Measurements from ENCODE around the gene ZSWIM6.

ZSWIM6 gene

DNA sequence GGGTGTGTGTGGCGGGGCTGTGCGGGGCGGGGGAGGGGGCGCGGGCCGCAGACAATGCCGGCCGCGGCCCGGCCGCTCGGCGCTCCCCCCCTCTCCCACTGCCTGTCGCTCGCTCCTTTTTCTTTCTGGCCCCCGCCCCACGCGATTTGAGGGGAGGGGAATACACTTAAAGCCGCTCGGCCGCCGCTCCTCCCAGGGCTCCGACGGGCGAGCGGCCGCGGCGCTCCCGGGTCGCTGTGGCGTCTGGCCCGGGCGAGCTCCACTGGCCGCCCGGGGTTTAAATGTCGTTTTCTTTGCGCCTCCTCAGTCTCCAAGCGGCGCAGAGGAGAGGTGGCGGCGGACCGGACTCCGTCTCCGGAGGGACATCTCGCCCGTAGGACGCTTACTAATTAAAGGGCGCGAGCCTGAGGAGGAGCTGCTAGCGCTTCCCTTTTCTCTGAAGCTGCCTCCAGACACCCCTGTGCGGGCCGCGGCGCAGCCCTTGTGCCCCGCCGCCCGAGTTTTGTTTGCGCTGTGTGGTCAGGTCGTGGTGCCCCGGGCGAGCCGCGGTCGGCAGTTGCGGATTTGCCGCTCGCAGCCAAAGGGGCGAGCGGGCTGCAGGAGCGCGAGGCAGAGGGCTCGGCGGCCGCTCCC, 1.4 kb downstream of the ZSWIM6 start:
- DNase-seq = no peak

DNA sequence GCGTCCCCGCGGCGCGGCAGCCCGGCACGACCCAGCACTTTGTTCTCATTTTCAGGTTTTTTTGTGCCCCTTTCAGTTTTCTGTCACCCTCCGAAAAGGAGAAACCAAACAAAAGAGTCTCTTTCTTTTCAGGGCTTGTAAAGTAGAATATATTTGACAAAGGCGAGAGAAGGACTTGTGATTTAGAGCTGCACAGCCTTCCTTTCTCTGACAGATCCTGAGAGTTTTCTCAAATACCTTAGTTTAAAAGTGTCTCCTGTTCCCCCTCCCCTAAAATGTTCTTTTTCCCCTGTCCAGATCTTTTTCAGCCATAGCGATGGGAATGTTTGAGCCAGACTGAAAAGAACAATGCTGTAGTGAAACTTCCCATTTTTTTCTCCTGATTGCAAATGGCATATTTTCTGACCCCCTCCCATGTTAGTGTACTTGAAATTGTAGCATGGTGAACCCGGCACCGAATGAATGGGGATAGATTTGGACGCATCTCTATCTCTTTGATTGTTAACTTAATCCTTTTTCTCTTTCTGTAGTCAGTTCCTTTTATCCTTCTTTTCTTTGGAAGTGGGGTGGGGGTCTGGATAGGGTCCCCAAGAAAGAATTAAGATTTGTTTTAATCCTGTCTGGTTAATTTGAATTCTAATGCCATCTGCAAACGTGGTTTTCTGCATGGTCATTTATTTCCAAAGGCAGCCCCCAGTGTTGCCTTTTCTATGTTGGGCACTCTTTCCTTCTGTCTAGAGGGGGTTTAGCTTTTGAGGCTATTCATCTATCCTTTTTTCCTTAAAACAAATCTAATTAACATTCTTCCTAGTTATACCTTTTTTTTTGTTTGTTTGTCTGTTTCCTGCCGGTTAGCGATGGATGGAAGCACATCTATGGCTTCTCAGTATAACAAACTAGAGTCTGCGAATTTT, 2.2 kb downstream of the ZSWIM6 start:
- no peak for DNase-seq

DNA sequence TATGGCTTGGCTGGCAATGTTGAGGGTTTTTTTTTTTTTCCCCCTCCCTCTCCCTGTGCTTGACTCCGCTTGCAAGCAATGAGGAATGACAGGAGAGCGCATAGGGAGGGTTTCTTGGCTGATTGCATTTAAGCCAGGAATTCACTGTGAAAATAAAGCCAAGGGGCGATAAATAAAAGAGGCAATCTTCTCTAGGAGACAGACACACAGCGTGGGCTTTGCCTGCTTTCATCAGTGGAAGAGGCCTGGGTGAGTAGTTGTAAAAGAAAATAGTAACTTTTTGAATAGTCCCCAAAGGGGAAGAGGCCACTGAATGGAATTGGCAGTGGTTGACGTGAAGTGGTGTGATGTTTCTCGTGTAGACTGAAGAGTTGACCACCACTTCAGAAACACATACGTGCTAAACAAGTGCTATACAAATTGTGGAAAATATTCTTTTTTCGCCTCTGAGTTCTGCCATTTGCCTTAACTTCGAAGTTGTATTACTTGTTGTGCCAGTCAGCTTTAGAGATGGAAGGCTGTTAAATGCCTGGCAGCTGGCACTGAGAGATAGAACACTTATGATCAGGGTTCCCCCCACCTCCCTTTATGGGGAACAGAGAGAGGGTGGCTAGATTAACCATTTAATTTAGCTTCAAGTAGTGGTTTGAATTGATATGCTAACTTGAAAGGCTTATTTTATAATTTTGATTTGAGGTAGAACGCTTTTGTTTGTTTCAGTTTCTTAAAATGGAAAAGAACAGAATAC, 3.0 kb downstream of the ZSWIM6 start:
- no peak for DNase-seq

DNA sequence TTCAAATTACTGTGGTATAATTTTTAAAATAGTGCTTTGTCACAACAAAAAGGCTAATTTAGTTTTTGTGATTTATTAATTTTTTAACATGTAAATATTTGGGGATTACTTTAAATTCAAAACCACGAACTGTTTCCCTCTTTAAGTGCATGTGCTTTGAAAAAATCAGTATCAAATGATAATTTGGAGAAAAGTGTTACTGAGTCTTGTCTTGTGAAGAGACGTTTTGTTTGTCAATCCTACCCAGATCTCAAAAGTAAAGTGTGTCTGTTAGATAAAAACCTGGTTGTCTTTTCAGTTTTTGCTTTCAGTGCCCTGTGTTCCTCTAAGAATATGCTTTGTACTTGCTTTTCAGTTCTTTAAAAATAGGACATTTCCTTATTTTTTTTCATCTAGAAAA, 7.7 kb downstream of the ZSWIM6 start:
- no peak for DNase-seq

DNA sequence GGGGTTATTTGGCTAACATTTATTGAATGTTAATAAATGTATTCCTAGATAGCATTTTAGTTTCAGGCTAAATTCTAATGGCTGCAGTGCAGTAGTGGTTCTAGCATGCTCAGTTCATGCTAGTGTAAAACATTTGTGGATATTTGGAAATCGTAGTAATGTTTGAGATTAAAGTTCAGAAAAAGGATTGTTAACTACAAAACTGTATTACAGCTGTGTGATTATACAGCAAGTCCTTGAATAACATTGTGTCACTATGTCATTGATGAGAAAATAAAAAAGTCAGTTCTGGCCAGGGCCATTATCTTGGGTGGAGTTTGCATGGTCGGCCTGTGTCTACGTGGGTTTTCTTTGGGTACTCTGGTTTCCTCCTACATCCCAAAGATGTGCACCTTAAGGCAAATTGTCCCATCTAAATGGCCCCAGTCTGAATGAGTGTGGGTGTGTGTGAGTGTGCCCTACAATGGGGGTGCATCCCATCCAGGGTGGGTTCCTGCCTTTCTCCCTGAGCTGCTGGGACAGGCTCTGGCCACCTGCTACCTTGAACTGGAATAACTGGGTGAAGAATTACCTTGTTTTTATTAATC, 8.8 kb downstream of the ZSWIM6 start:
- no peak for DNase-seq

DNA sequence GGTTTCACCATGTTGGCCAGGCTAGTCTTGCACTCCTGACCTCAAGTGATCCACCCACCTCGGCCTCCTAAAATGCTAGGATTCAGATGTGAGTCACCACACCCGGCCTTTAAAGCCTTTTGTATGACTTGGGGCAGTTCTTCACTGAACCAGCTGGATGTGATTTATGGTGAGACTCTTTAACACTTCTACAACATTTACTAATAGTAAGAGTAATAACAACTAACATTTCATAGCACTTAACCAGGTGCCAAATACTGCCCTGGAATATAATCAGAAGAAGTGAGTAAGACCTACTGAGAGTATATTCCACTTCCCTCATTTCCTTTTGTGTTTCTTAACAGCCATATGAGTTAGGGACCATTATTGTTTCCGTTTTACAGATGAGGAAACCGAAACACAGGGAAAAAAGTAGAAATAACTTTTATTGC, 10.0 kb downstream of the ZSWIM6 start:
- no peak for DNase-seq

DNA sequence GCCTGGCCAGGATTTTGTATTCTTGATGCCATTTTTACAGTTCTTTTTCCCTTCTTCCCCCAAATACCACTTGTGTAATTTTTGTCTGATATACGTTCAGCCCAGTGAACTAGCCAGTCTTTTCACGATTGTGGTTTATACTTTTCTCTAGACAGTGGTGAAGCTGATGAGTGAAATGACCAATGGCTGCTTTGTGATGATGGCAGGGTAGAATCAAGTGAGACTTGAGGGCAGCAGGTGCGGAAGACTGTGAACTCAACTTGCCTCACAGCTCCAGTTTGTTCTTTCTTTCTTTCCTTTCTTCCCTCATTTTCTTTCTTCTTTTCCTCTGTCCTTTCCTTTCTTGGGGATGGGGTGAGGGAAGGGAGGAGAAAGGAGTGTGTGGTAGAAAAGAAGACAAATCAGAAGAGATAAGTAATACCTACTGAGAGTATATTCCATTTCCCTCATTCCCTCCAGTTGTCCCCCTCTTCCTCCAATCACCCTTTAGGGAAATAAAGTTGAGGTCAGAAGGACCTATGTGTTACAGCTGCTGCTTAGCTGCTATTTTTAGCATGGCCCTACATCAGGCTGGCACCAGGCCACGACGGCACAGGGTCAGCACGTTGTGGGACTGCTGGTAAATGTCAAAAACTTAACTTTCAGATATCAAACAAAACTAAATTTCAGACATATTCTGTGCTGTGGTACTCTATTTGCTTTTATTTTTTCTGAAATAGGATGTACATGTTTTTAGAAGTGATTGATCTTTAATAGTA, 12.3 kb downstream of the ZSWIM6 start:
- no peak for DNase-seq

DNA sequence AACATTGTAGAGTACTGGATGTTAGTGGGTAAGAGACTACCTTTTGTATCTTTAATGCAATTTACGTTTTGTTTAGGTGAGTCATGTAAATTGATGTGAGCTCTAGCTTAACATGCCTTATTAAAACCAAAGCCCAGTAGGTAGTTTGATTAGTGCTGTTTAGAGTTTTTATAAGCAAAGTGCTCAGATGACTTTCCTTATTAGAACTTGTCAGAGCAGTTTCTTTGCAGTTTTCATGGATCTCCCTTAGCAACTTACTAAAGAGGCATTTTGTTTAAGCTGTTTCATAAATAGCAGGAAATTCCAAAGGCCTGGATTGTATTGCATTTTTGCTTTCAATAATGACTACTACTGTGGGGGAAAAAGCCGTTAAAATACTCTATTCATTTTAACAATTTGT, 14.5 kb downstream of the ZSWIM6 start:
- DNase-seq = no peak

DNA sequence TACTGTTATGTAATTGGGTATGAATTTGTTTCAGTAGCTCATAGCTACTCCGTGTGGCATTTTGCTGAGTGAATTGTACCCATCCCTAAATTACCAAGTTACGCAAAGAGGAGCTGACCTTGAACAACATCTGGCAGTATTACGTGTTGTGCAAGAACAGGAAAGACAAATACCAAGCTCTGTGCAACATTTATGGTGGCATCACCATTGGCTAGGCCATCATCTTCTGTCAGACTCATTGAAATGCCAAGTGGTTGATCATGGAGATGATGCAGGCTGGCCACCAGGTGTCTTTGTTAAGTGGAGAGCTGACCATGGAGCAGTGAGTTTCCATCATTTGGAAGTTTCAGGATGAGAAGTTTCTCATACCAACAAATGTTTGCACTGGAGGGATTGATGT, 15.0 kb downstream of the ZSWIM6 start:
- no peak for DNase-seq

DNA sequence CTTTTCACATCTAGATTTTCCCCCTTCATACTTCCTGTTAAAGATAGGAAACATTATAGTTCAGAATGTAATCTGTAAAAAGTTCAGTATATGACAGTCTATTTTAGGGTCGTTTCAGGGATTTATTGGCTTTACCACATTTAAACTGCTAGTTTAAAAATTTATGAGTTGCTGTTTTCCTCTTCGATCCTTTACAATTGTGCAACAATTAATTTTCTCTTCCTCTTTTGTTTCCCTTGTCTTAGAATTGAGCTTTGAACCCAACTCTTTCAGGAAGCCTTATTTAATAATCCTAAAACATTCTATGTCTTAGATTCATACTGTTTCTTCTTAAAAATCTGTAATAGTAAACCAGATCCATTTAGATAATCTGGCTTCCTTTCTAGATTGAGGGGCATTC, 16.4 kb downstream of the ZSWIM6 start:
- DNase-seq = no peak

DNA sequence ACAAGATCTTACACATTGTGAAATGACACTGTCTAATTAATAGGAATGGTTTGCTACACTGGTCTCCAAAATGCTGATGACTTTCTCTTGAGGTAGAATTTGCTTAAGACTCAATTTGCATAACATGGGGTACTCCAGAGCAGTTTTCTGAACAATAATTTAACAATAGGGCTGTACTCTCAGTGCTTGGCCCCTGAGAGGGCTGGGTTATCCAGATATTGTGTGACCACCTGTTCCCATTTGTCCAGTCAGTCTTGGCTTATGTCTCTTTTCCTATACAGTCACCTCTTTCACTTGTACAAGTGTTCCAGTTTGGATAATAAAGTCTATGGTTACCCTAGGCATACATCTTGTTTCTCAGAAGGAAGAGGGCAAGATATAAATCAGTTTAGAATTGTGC, 17.9 kb downstream of the ZSWIM6 start:
- no peak for DNase-seq

DNA sequence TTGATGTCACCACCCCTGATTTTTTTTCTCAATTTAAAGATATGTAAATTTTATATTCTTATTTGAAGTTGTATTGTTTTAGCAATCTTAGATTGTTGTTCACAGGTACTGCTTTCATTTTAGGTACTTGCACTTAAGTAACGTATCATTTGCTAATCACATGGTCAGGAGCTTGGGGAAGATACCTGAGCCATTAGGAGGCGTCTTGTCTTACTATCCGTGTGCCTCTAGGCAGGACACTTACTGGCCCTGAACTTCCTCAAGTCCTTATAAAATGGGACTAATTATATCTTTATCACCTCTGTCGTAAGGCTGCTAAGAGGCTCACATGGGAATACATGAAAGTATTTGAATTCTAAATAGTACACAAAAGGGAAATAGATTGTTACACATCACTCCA, 18.5 kb downstream of the ZSWIM6 start:
- DNase-seq = no peak

DNA sequence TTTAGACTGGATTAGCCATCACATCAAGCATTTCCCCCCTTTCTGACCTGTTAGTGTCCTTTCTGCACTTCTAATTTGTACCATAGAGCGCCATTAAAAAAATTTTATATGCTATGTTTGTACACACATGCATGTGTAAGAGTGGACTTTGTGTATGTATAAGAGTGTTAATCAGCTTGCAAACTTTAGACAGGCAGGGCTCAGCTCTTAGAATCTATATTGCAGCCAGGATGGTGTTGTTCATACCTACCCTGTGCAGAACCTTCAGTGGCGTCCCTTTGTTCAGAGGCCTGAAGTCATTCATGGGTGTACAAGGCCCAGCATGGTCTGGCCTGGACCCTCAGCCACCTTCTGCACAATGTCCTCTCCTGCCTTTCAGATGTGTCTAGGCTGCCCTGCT, 19.7 kb downstream of the ZSWIM6 start:
- no peak for DNase-seq

DNA sequence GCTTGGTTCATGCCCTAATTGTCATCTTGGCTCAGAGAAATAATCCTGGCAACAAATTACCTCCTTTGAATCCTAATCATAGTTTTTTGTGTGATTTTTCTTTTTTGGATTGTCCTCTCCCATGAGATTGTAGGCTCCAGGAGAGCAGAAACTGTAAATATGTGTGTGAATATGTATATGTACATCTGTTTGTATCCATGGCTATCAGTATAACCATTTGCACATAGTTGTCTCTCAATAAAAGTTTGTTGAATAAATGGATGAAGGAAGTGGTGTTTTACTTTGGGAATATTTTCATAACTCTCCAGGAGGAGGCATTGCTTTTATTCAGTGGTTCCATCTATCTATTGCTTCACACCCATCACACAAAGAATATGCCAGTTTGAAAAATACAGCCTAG, 20.1 kb downstream of the ZSWIM6 start:
- no peak for DNase-seq

DNA sequence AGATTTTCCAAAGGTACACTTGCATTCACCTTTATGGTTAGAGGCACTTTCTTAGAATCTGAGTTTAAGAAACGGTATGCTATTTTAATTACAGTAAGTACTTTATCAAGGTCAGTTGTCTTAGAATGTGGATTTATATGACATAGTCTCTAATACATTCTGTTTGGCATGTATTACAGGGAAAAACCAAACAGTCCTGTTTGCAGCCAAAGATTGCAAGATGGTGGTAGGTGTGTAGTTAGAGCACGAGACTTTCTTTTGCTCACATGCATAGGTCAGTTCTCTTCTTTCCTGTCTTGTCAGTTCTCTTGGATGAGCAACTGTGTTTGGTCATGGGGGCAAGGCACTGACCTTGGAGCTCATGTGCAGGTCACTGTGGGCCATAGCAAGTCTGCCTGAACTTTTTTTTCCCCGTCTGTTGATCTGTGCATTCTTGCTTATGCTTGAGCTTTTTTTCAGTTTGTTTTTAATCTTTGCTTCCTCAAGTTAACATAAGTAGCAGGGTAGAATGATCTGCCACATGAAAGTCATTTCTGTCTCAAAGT, 20.6 kb downstream of the ZSWIM6 start:
- no peak for DNase-seq

DNA sequence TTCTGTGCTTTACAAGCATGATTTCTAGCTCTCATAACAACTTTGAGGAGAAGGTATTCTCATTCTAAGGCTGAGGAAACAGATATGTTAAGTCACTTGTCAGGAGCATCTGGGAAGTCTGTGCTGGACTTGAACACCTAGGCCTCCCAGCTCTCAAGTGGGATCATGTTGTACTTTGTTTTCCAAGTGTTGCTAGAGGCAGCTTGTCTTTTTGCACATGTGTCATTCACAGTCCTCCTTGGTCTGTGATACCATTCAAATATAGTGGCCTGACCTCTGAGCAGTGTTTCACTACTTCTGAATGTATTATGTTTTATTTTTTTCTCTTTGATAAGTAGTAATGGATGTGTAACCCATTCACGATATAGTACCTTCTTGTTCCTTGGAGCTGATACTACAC, 21.2 kb downstream of the ZSWIM6 start:
- no peak for DNase-seq

DNA sequence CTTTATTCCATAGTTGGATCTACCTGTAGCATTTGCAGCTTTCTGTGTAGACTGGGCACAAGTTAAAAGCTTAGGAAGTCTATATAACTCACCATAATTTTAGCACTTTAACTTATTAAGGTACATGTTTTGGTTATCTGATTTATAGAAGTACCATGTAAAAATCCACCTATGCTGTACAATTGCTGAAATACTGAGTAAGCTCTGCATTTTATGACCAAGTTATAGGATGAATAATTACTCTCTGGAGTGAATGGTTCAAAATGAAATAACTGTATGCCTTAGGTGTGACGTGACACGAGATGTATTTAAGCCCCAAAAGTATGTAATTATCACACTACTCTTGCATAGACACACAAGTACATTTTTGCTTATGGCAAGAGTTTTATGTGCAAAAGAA, 22.1 kb downstream of the ZSWIM6 start:
- no peak for DNase-seq

DNA sequence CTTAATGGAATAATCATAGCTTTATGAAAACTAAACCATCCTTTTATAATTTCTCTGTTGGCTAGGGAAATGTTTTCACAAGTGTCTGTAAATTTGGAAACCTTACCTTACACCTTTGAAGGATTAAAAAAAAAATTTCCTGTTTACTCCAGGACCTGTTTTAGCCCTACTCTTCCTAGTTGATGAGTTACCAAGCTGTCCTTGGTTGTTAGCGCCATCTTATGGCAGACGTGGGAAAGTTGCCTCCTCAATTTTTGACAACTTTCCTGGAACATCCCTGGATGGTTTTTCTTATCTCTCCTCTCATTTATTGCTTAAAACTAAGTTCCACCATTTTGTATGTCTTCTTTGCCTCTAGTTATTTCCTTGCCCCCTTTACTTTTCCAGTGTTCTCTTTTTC, 25.7 kb downstream of the ZSWIM6 start:
- DNase-seq = no peak

DNA sequence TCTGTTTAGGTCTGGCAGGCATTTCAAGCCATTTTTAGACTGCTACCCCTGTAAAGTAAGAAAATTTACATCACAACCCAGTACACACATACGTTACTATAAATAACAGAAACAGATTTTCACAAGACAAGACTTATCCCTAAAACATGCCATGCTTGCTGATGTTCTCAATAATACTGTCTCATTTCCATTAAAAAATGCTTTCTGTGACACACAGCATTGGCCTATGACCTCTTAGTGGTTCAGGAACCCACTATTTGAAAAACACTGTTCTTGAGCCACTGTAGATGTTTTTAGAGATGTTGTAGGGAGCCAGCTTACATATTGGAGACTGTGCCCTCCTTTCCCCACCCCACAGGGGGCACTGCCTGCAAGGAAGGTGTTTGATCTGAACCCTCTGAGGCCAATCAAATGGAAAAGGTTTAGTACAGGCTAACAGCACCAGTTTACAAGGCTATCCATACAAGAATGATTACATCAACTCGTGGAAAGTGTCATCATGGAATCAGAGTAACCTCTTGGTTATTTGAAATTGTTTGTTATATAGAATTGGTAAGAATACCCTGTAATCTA, 30.8 kb downstream of the ZSWIM6 start:
- no peak for DNase-seq

DNA sequence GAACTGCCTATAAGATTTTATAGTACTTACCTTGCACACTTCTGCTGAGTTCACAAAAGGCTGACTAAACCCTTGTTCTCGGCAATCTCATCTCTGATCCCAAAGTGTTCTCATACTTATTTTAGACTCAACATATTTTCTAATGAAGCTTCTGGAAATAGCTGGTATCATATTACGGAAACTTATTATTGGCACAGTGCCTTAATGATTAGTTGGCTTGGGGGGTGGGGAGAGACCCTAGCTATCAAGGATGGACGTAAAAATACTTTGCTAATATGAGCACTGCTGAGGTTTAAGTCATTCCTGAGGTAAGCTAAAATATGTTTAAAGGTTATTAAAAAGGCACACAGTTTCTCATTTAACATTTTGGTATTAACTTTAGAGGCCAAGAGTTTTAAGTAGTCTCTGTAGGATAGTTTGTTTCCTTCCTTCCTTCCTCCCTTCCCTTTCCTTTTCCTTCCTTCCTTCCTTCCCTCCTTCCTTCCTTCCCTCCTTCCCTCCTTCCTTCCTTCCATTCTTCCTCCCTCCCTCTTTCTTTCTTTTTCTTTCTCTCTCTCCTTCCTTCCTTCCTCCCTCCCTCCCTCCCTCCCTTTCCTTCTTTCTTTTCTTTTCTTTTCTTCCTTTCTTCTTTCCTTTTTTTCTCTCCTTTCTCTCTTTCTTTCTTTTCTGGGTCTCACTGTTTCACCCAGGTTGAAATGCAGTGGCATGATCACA, 31.5 kb downstream of the ZSWIM6 start:
- DNase-seq = no peak

DNA sequence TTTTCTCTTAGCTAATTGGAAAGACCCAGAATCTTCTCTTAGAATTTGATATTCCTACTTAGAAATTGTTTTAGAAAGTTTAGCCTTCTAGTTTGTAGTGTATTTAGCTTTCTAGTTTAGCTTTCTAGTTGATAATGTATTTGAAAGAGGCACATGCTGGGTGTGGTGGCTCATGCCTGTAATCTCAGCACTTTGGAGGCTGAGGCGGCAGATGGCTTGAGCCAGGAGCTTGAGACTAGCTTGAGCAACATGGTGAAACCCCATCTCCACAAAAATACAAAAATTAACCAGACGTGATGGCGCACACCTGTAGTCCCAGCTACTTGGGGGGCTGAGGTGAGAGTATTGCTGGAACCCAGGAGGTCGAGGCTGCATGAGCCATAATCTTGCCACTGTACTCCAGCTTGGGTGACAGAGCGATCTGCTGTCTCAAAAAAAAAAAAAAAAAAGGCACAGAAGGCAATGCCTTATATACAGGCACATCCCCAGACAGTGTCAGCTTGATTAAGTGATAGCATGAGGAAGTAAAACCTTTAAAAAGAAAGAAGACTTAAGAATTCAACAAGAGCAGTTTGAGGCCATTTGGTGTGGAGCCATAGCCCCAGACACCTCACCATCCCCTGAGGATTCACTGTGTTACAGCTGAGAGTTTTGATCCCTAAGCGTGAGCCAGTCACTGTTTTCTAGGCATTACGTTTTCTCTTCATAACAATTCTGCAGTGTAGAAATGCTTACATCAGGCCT, 34.6 kb downstream of the ZSWIM6 start:
- DNase-seq = no peak

Measured in NCI-H2107 (cell line).